Activated T-helper 17 cell treated with anti-CD3 and anti-CD28 coated beads, Interleukin-2, amount 50 U/mL, for 72 hours (primary cell): ENCODE results near the gene FBLN7. TPM values are rescaled to one million over a fixed set of nuclear protein-coding genes. Genes with fewer than 3 reads are reported as not detected.

Experiments
- ATAC-seq: fragments of 150-1000 bp; cut with Tn5 transposase; replicated peaks from 2 replicates; pipeline ENCODE4 v1.10.0; 2021; ENCODE audit warnings: mild to moderate bottlenecking, moderate library complexity
- H3K27ac Mint-ChIP-seq: one replicate; pipeline ENCODE4 v1.8.0; 2022; ENCODE audit warnings: mixed read lengths
- H3K27me3 Mint-ChIP-seq: one replicate; pipeline ENCODE4 v1.8.0; 2022; ENCODE audit warnings: mixed read lengths
- H3K36me3 Mint-ChIP-seq: one replicate; pipeline ENCODE4 v1.8.0; 2022; ENCODE audit warnings: low read depth, mild to moderate bottlenecking, mixed read lengths
- H3K4me1 Mint-ChIP-seq: one replicate; pipeline ENCODE4 v1.8.0; 2022; ENCODE audit warnings: mixed read lengths
- H3K4me3 Mint-ChIP-seq: one replicate; pipeline ENCODE4 v1.8.0; 2022; ENCODE audit warnings: mild to moderate bottlenecking, mixed read lengths
- H3K9me3 Mint-ChIP-seq: one replicate; pipeline ENCODE4 v1.8.0; 2022; ENCODE audit warnings: mixed read lengths
- total RNA-seq, 2 donors: library from RNA; stranded (reverse); gene quantifications; one replicate each; pipeline ENCODE4 v1.2.3, GENCODE V29; 2022

FBLN7 gene
- total RNA-seq, 2 donors from 2014 or later, result 24.4 to 49.9 TPM

GRCh38 chr2:112149866-112150435 is 11.8 kb downstream of the FBLN7 start:
- no peak overlapping the region for H3K4me3 Mint-ChIP-seq
- ATAC-seq, result no peak
- no peaks in the 10 kb centered on the region for H3K9me3 Mint-ChIP-seq
- H3K36me3 Mint-ChIP-seq, result no peaks in the 10 kb centered on the region
- H3K27me3 Mint-ChIP-seq, result no peaks in the 10 kb centered on the region
- peaks cover 6% of the 10 kb centered on the region for H3K4me1 Mint-ChIP-seq
- H3K27ac Mint-ChIP-seq, result peak overlapping the region; percentile 25

- Mint-ChIP-seq H3K27ac (peak overlapping the region; percentile 37), H3K27me3 (no peaks in the 10 kb centered on the region), H3K4me3 (no peak overlapping the region), H3K9me3 (no peaks in the 10 kb centered on the region), H3K4me1 (peaks cover 6% of the 10 kb centered on the region), H3K36me3 (no peaks in the 10 kb centered on the region)
- no peak for ATAC-seq
These were observed 12.3 kb downstream of the FBLN7 start for GRCh38 chr2:112150447-112150846.

GRCh38 chr2:112150851-112151250 is 12.7 kb downstream of the FBLN7 start:
- H3K27me3 Mint-ChIP-seq, result no peaks in the 10 kb centered on the region
- peak overlapping the region; percentile 37 for H3K27ac Mint-ChIP-seq
- no peaks in the 10 kb centered on the region for H3K9me3 Mint-ChIP-seq
- no peaks in the 10 kb centered on the region for H3K36me3 Mint-ChIP-seq
- H3K4me3 Mint-ChIP-seq, result no peak overlapping the region
- H3K4me1 Mint-ChIP-seq, result peaks cover 8% of the 10 kb centered on the region
- ATAC-seq, result no peak

- Mint-ChIP-seq H3K9me3 (no peaks in the 10 kb centered on the region), H3K27ac (no peak overlapping the region), H3K4me3 (no peak overlapping the region), H3K36me3 (no peaks in the 10 kb centered on the region), H3K4me1 (peaks cover 13% of the 10 kb centered on the region), H3K27me3 (no peaks in the 10 kb centered on the region)
- no peak for ATAC-seq
These were observed 13.1 kb downstream of the FBLN7 start for GRCh38 chr2:112151271-112151670.

- no peak overlapping the region for H3K27ac Mint-ChIP-seq
- H3K4me1 Mint-ChIP-seq, result peaks cover 17% of the 10 kb centered on the region
- H3K36me3 Mint-ChIP-seq, result no peaks in the 10 kb centered on the region
- no peaks in the 10 kb centered on the region for H3K27me3 Mint-ChIP-seq
- no peaks in the 10 kb centered on the region for H3K9me3 Mint-ChIP-seq
- H3K4me3 Mint-ChIP-seq, result no peak overlapping the region
- ATAC-seq, result no peak
These were observed 13.7 kb downstream of the FBLN7 start for GRCh38 chr2:112151701-112152440.

- no peaks in the 10 kb centered on the region for H3K36me3 Mint-ChIP-seq
- no peak overlapping the region for H3K27ac Mint-ChIP-seq
- ATAC-seq, result peak; percentile 11
- H3K9me3 Mint-ChIP-seq, result no peaks in the 10 kb centered on the region
- H3K4me1 Mint-ChIP-seq, result peaks cover 20% of the 10 kb centered on the region
- H3K4me3 Mint-ChIP-seq, result no peak overlapping the region
- no peaks in the 10 kb centered on the region for H3K27me3 Mint-ChIP-seq
These were observed 14.4 kb downstream of the FBLN7 start for GRCh38 chr2:112152476-112153178.

- Mint-ChIP-seq H3K9me3 (no peaks in the 10 kb centered on the region), H3K27ac (no peak overlapping the region), H3K36me3 (no peaks in the 10 kb centered on the region), H3K4me1 (peaks cover 20% of the 10 kb centered on the region), H3K4me3 (no peak overlapping the region), H3K27me3 (no peaks in the 10 kb centered on the region)
- no peak for ATAC-seq
These were observed 14.9 kb downstream of the FBLN7 start for GRCh38 chr2:112153179-112153490.

GRCh38 chr2:112153501-112153900 is 15.3 kb downstream of the FBLN7 start:
- H3K27me3 Mint-ChIP-seq, result no peaks in the 10 kb centered on the region
- no peak overlapping the region for H3K4me3 Mint-ChIP-seq
- ATAC-seq, result no peak
- no peaks in the 10 kb centered on the region for H3K36me3 Mint-ChIP-seq
- no peaks in the 10 kb centered on the region for H3K9me3 Mint-ChIP-seq
- peaks cover 20% of the 10 kb centered on the region for H3K4me1 Mint-ChIP-seq
- no peak overlapping the region for H3K27ac Mint-ChIP-seq

GRCh38 chr2:112154246-112155117 is 16.3 kb downstream of the FBLN7 start:
- peak; percentile 31 for ATAC-seq
- H3K4me3 Mint-ChIP-seq, result peak overlapping the region; percentile 84
- peak overlapping the region; percentile 66 for H3K27ac Mint-ChIP-seq

GRCh38 chr2:112155331-112156151 is 17.4 kb downstream of the FBLN7 start:
- peaks cover 20% of the 10 kb centered on the region for H3K4me1 Mint-ChIP-seq
- no peaks in the 10 kb centered on the region for H3K27me3 Mint-ChIP-seq
- no peaks in the 10 kb centered on the region for H3K36me3 Mint-ChIP-seq
- H3K27ac Mint-ChIP-seq, result peak overlapping the region; percentile 92
- peak; percentile 55 for ATAC-seq
- H3K9me3 Mint-ChIP-seq, result no peaks in the 10 kb centered on the region
- H3K4me3 Mint-ChIP-seq, result peak overlapping the region; percentile 84

More at GRCh38 chr2:112154246-112155117, 16.3 kb downstream of the FBLN7 start:
- H3K27me3 Mint-ChIP-seq, result no peaks in the 10 kb centered on the region
- H3K9me3 Mint-ChIP-seq, result no peaks in the 10 kb centered on the region
- no peaks in the 10 kb centered on the region for H3K36me3 Mint-ChIP-seq
- H3K4me1 Mint-ChIP-seq, result peaks cover 20% of the 10 kb centered on the region

GRCh38 chr2:112156152-112156986 is 18.2 kb downstream of the FBLN7 start:
- H3K4me3 Mint-ChIP-seq, result peak overlapping the region; percentile 84
- H3K27ac Mint-ChIP-seq, result peak overlapping the region; percentile 92
- no peaks in the 10 kb centered on the region for H3K27me3 Mint-ChIP-seq
- peak; percentile 65 for ATAC-seq
- no peaks in the 10 kb centered on the region for H3K36me3 Mint-ChIP-seq
- no peaks in the 10 kb centered on the region for H3K9me3 Mint-ChIP-seq
- H3K4me1 Mint-ChIP-seq, result peaks cover 20% of the 10 kb centered on the region

- H3K4me3 Mint-ChIP-seq, result peak overlapping the region; percentile 84
- H3K9me3 Mint-ChIP-seq, result no peaks in the 10 kb centered on the region
- peaks cover 20% of the 10 kb centered on the region for H3K4me1 Mint-ChIP-seq
- peak; percentile 29 for ATAC-seq
- no peaks in the 10 kb centered on the region for H3K36me3 Mint-ChIP-seq
- no peaks in the 10 kb centered on the region for H3K27me3 Mint-ChIP-seq
- peak overlapping the region; percentile 84 for H3K27ac Mint-ChIP-seq
These were observed 19.3 kb downstream of the FBLN7 start for GRCh38 chr2:112157472-112157871.

GRCh38 chr2:112159454-112159921 is 21.3 kb downstream of the FBLN7 start:
- H3K27ac Mint-ChIP-seq, result no peak overlapping the region
- H3K4me3 Mint-ChIP-seq, result no peak overlapping the region
- no peaks in the 10 kb centered on the region for H3K36me3 Mint-ChIP-seq
- no peaks in the 10 kb centered on the region for H3K9me3 Mint-ChIP-seq
- H3K4me1 Mint-ChIP-seq, result peaks cover 14% of the 10 kb centered on the region
- no peaks in the 10 kb centered on the region for H3K27me3 Mint-ChIP-seq
- ATAC-seq, result no peak
